OCI-LY7 (cell line): ENCODE measurements around the gene KCNE1.

Experiments
- CTCF ChIP-seq: fragments of 200-600 bp; sonication (generic); conservative IDR thresholded peaks from 2 replicates; pipeline ENCODE4 v1.5.1; 2014; ENCODE audit warnings: mild to moderate bottlenecking, antibody characterized with exemption, low read length, moderate library complexity, mixed read lengths
- EZH2phosphoT487 ChIP-seq: fragments of 200-600 bp; sonication (generic); IDR thresholded peaks from 2 replicates; pipeline ENCODE4 v1.6.1; 2018; ENCODE audit warnings: low read depth, borderline replicate concordance, mild to moderate bottlenecking, mixed run types, antibody characterized with exemption, low read length, moderate library complexity, mixed read lengths

GRCh38 chr21:34518301-34518700 lies 6.3 kb upstream of the KCNE1 start:
- TF ChIP-seq CTCF, result no peak
- TF ChIP-seq EZH2phosphoT487, result no peak
